IPS DF 4.7 (cell line): Measurements from ENCODE around the gene PRPF4.
A peak's percentile ranks its signal among the peaks of the same experiment; 100 is the strongest.
"Not testable (repeated sequence)": the region's sequence is repeated elsewhere in the genome, so short reads cannot be mapped to it uniquely, and the experiment has no call there.

ENCODE experiments used
- DNase-seq: peaks from one replicate; pipeline ENCODE4 v3.0.0-alpha.2; 2013; ENCODE audit warnings: low spot score; ENCODE audit errors: extremely low read depth

Gene PRPF4

GRCh38 chr9:113275157-113276131 is at the start of gene PRPF4, which contains the start of gene CDC26:
TSS of gene PRPF4 (plus strand) at chr9:113275658. CDS start at chr9:113275744, 86 bp downstream.
TSS of gene CDC26 (minus strand) at chr9:113275572. CDS start at chr9:113272507, 3,065 bp downstream.
- DNase-seq, result peak; percentile 98

GRCh38 chr9:113227436-113227835 is 48.0 kb upstream of the PRPF4 start:
- no peak for DNase-seq

- no peak for DNase-seq
Observed at GRCh38 chr9:113228130-113228665, 47.3 kb upstream of the PRPF4 start.

GRCh38 chr9:113231701-113232100 is 43.8 kb upstream of the PRPF4 start:
- no peak for DNase-seq

- DNase-seq, result not testable (repeated sequence)
Observed at GRCh38 chr9:113235701-113236255, 39.7 kb upstream of the PRPF4 start.

GRCh38 chr9:113237026-113237425 is 38.4 kb upstream of the PRPF4 start:
- no peak for DNase-seq

- no peak for DNase-seq
Observed at GRCh38 chr9:113238202-113238858, 37.1 kb upstream of the PRPF4 start.

- no peak for DNase-seq
Observed at GRCh38 chr9:113238859-113239232, 36.6 kb upstream of the PRPF4 start.

- no peak for DNase-seq
Observed at GRCh38 chr9:113241161-113241560, 34.3 kb upstream of the PRPF4 start.

- DNase-seq, result no peak
Observed at GRCh38 chr9:113244556-113244955, 30.9 kb upstream of the PRPF4 start.

GRCh38 chr9:113245894-113246293 is 29.6 kb upstream of the PRPF4 start:
- DNase-seq, result no peak

GRCh38 chr9:113246928-113247327 is 28.5 kb upstream of the PRPF4 start:
- no peak for DNase-seq

- no peak for DNase-seq
Observed at GRCh38 chr9:113247640-113248039, 27.8 kb upstream of the PRPF4 start.

- not testable (repeated sequence) for DNase-seq
Observed at GRCh38 chr9:113249661-113250060, 25.8 kb upstream of the PRPF4 start.

- no peak for DNase-seq
Observed at GRCh38 chr9:113250807-113251206, 24.7 kb upstream of the PRPF4 start.

GRCh38 chr9:113254991-113255390 is 20.5 kb upstream of the PRPF4 start:
- no peak for DNase-seq

- no peak for DNase-seq
Observed at GRCh38 chr9:113255438-113255837, 20.0 kb upstream of the PRPF4 start.

GRCh38 chr9:113257863-113258262 is 17.6 kb upstream of the PRPF4 start:
- no peak for DNase-seq

- no peak for DNase-seq
Observed at GRCh38 chr9:113258282-113258681, 17.2 kb upstream of the PRPF4 start.

- no peak for DNase-seq
Observed at GRCh38 chr9:113261917-113262671, 13.4 kb upstream of the PRPF4 start.

- no peak for DNase-seq
Observed at GRCh38 chr9:113266174-113266573, 9.3 kb upstream of the PRPF4 start.
